ENCODE results near the gene UBAC2. TPM values are rescaled to one million over a fixed set of nuclear protein-coding genes. Genes with fewer than 3 reads are reported as not detected.

Gene UBAC2
- total and polyA plus RNA-seq, 2 of the 4 experiments (the other 2 are of a cell fraction), result 20.8 to 36.3 TPM

- H3K4me2 ChIP-seq (ENCODE audit: low read depth, low read length), result no peak overlapping the region
- ChIA-PET POLR2A (ENCODE audit: unreplicated experiment) (no interaction called here), CTCF (no interaction called here)
- H3K4me1 ChIP-seq (ENCODE audit: control insufficient read depth, insufficient read depth, low read length), result no peaks in the 10 kb centered on the region
- DNase-seq, result no peak
- H3K56ac ChIP-seq (ENCODE audit: extremely low read depth, insufficient read depth, low read length), result no peak overlapping the region
- no peak overlapping the region for H2AK5ac ChIP-seq (ENCODE audit: low read depth, low read length)
- H3K14ac ChIP-seq (replicated peaks; ENCODE audit: low read depth, low read length), result no peak overlapping the region
- no peak overlapping the region for H3K23ac ChIP-seq (ENCODE audit: low read depth, low read length)
- H3K4me3 ChIP-seq (ENCODE audit: insufficient read depth, low read depth, low read length), result no peak overlapping the region
- H2BK15ac ChIP-seq (ENCODE audit: low read depth, low read length), result no peak overlapping the region
- TF ChIP-seq SMC3 (IDR thresholded peaks at IDR 0.05; ENCODE audit: low read depth, low read length) (no peak), FOS (IDR thresholded peaks at IDR 0.05; ENCODE audit: low read depth, low read length) (no peak), RCOR1 (IDR thresholded peaks at IDR 0.05; ENCODE audit: insufficient replicate concordance, low read length) (no peak), NFE2L2 (IDR thresholded peaks at IDR 0.05; ENCODE audit: low read depth, low read length) (no peak), CEBPB (IDR thresholded peaks at IDR 0.05; ENCODE audit: low read depth, low read length) (no peak), ELK1 (IDR thresholded peaks at IDR 0.05; ENCODE audit: borderline replicate concordance, low read depth, low read length) (no peak), CHD1 (IDR thresholded peaks at IDR 0.05; ENCODE audit: low read depth, low read length) (no peak), RFX5 (IDR thresholded peaks at IDR 0.05; ENCODE audit: low read depth, low read length) (no peak), RAD21 (IDR thresholded peaks at IDR 0.05; ENCODE audit: low read length) (no peak), MAZ (IDR thresholded peaks at IDR 0.05; ENCODE audit: borderline replicate concordance, low read depth, low read length) (no peak)
- H2BK20ac ChIP-seq (ENCODE audit: low read depth, low read length), result no peak overlapping the region
- no peak overlapping the region for H4K5ac ChIP-seq (ENCODE audit: low read depth, low read length)
- no peak overlapping the region for H2AK9ac ChIP-seq (replicated peaks; ENCODE audit: low read depth, low read length, poor library complexity)
- H3K36me3 ChIP-seq (ENCODE audit: control insufficient read depth, insufficient read depth, low read length), result no peaks in the 10 kb centered on the region
- no peak overlapping the region for H3K27ac ChIP-seq (ENCODE audit: insufficient read depth, low read length)
- intact Hi-C loops (cut with micrococcal nuclease) (no loop called here), dilution Hi-C loops (cut with HindIII; ENCODE audit: low sequenced_read_pairs, unreplicated experiment) (no loop called here), in situ Hi-C loops (cut with MboI; ENCODE audit: low sequenced_read_pairs) (no loop called here)
- H3K9me1 ChIP-seq (ENCODE audit: insufficient read depth, low read length), result no peaks in the 10 kb centered on the region
- no peak overlapping the region for H2BK120ac ChIP-seq (ENCODE audit: low read depth, low read length)
- H4K91ac ChIP-seq (ENCODE audit: insufficient read depth, low read depth, low read length), result no peak overlapping the region
- no peak overlapping the region for H2AFZ ChIP-seq (replicated peaks; ENCODE audit: low read length, poor library complexity)
- H3K79me1 ChIP-seq (ENCODE audit: low read depth in 1 of 2, low read length in 2 of 2), result no peaks in the 10 kb centered on the region
- no peak overlapping the region for H2BK5ac ChIP-seq (ENCODE audit: low read depth, low read length, poor library complexity, severe bottlenecking)
- H3K9ac ChIP-seq (ENCODE audit: low read depth, low read length), result no peak overlapping the region
- WGBS, 2 experiments (ENCODE audit: extremely low coverage in 2 of 2, insufficient read length in 1 of 2), result 59% methylated on average over 10 of the region's 24 CpGs; no CpG with 5 or more reads in 1 of the 2 experiments
- H4K20me1 ChIP-seq (ENCODE audit: insufficient read depth, low read length), result no peaks in the 10 kb centered on the region
- no TSS peak for BruUV-seq (replicated peaks)
- H3K9me3 ChIP-seq (ENCODE audit: control insufficient read depth, insufficient read depth, low read length), result no peaks in the 10 kb centered on the region
- H3K18ac ChIP-seq (ENCODE audit: low read depth, low read length), result no peak overlapping the region
- no peak overlapping the region for H4K8ac ChIP-seq (ENCODE audit: low read depth in 2 of 2, low read length in 2 of 2)
- no peak for ATAC-seq (ENCODE audit: low read depth)
- peaks cover 26% of the 10 kb centered on the region for H3K27me3 ChIP-seq (ENCODE audit: control insufficient read depth, insufficient read depth, low read length)
- no peak overlapping the region for H3K4ac ChIP-seq (ENCODE audit: low read depth, low read length)
Measured at GRCh38 chr13:99404005-99404755, 203.5 kb downstream of the UBAC2 start.

All from IMR-90 (cell line).